NCI-H524 (cell line): ENCODE data around the gene XBP1.
"Not testable (repeated sequence)": the region's sequence is repeated elsewhere in the genome, so short reads cannot be mapped to it uniquely, and the experiment has no call there.

Experiments used
- DNase-seq, 2 experiments: peaks; one replicate each; lab custom pipeline; 2025; lab: John Stamatoyannopoulos, UW

Gene XBP1

DNA sequence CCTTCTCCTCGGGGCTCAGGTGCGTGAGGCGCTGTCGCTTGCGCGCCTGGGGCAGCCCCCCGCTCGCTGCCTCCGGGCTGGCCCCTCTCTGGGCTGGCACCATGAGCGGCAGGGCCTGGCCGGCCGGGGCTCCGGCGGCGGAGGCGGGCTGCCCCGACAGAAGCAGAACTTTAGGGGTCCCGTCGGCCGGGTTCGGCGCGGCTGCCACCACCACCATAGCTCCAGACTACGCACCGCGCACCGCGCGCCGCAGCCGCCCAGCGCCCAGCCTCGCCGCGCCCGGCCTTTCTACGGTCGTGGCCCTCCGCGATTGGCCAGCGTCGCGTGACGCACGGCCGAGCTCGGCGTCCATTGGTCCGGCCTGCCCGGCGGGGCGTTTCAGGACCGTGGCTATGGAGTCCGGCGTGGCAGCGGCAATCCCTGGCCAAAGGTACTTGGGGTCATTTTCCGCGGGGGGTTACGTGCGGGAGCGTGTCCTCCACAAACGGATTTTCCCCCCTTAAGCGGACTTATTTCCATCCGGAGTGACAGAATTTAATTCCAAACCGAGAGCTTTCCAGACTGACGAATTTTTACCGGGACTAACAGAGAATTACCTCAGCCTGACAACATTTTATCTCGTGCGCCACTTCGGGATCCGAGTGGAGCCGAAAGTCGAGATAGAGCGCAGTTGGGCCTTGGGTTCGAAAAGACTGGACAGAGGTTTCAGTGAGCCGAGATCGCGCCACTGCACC, at the start of gene XBP1:
Gene XBP1, minus strand, starts transcription at position 262 of the 734 bp plus-strand sequence.
- peak; percentile 44 to 90 for DNase-seq

DNA sequence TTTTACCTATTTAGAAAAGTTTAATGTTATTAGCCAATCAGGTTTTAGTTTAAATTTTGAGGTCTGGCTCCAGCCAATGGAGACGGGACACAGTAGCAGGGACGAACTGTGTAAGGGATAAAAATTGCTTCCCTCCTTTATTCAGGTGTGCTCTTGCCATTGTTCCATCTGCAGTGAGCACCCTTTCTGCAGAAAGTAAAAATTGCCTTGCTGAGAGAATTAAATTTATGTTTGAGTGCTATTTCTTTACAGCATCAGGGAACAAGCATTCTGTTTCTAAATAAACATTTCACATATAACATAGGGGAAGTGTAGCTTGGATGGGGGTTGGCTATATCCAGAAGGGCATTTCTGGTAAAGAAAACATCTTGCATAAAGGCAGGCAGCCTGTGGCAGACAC, 46.6 kb upstream of the XBP1 start:
- no peak for DNase-seq

DNA sequence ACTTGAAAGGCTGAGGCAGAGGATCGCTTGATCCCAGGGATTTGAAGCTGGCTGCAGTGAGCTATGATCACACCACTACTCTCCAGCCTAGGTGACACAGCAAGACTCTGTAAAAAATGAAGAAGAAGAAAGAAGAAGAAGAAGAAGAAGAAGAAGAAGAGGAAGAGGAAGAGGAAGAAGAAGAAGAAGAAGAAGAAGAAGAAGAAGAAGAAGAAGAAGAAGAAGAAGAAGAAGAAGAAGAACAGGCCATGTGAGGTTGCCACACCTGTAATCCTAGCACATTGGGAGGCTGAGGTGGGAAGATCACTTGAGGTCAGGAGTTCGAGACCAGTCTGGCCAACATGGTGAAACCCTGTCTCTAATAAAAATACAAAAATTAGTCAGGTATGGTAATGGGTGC, 43.9 kb upstream of the XBP1 start:
- not testable (repeated sequence) for DNase-seq

DNA sequence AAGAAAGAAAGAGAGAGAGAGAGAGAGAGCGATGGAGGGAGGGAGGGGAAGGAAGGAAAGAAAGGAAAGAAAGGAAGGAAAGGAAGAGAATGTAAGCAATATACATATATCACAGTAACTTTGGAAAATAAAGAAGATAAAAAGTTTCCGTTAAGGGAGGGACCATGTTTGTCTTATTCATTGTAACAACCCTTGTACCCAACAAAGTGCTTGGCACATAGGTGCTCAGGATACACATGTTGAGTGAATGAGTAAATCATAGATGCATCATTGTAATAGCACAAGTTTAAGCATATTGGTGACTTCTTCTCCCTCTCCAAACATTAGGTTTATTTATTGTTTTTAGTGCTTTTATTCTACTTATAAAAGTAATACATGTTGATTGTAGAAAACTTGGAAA, 43.3 kb upstream of the XBP1 start:
- no peak for DNase-seq

DNA sequence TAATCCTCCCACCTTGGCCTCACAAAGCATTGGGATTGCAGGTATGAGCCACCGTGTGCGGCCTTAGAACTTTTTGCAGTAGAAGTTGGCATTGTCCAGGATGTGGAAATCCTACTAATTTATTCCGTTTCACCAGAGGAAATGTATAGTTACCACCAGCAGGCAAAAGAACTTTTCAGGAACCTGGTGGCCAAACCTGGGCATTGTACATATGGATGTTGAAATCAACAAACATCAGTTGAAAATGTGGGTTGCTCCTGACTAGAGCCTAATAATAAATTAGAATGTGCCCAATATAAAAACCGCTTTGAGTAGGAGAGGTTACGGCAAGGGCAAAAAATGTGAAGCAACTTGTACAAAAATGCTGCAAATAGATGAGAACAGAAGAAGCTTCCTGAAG, 40.7 kb upstream of the XBP1 start:
- no peak for DNase-seq

DNA sequence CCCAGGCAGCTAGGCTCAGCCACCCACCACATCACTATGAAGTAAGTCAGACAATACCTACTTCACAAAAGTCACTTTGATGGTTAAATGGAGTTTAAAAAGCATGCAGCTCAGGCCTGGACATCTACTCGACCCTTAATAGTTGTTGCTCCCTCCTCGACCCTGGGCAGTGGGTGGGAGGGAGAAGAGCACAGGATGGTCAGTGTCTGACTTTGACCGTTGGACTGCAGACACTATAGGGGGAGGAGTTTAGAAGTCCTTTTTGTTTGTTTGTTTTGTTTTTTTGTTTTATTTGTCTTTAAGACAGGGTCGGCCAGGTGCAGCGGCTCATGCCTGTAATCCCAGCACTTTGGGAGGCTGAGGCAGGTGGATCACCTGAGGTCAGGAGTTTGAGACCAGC, 38.6 kb upstream of the XBP1 start:
- no peak for DNase-seq

DNA sequence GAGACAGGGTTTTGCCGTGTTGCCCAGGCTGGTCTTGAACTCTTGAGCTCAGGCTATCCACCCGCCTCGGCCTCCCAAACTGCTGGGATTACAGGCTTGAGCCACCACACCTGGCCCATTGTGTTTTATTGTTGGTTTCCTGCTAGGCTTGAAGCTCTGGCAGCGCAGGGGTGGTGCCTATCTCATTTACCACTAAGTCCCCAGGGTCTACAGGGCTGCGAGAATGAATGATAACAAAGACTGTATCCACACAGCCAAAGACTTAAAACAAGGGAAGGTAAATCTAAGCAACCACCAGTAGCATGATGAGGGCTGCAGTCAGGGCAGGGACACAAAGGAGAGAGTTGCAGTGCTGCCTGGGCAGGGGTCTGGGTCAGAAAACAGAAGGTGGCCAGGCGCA, 37.3 kb upstream of the XBP1 start:
- no peak for DNase-seq

DNA sequence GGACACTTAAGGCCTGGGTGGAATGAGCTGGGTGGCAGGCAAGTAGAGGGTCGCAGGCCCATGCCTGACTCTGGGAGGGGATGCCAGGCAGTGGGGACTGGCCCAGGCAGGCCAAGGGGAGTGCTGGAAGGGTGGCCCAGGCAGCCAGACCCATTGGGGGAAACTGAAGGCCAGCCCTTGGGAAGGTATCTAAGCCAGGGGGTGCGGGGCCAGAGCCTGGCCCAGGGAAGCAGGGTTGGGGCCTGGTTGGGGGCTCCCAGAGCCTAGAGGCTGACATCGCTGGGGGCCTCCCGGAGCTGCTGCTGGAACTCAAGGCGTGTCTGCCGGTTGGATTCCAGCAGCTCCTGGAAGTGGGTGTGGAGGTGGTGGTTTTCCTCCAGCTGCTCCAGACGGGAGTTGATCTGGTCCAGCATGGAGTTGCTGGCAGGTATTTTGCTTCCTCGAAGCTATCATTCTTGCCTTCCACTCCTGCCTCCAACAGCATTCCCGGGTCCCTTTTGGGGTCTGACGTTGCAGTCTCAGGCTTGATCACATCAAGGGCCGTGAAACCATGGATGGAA, 35.3 kb upstream of the XBP1 start:
- no peak for DNase-seq

DNA sequence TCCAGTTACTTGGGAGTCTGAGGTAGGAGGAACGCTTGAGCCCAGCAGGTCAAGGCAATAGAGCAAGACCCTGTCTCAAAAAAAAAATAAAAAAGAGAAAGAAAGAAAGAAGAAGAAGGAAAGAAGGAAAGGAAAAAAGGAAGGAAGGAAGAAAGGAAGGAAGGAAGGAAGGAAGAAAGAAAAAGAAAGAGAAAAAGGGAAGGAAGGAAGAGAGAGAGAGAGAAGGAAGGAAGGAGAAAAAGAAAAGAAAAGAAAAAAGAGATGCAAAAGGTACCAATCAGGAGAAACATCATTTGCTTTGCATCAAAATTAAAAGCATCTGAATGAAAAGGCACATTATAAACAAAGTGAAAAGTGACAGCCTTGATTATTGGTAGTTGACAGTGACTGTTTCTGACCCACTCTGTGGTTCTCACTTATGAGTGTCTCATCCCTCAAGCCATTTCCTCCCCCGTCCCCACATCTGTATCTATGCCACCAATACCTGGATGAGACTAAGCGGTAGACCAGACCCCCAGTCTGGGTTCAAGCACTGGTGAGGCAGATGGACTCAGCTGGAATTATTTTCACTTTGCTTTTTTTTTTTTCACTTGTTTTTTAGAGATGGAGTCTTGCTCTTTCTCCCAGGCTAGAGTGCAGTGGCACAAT, 33.0 kb upstream of the XBP1 start:
- DNase-seq, result no peak

DNA sequence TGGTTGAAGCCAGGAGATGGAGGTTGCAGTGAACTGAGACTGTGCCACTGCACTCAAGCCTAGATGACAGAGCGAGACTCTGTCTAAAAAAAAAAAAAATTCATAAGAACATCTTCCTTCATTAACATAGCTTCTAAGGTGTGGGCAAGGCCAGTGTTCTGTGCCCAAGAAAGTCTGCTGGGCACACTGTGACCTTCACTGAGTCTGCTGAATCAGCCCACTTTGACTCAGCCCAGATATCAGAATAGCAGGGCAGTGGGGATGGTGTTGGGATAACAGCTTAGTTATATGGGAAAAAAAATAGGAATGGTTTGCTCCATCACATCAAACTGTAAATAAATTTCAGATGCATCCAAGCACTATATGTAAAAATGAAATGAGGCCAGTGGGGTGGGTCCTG, 32.4 kb upstream of the XBP1 start:
- DNase-seq, result no peak

DNA sequence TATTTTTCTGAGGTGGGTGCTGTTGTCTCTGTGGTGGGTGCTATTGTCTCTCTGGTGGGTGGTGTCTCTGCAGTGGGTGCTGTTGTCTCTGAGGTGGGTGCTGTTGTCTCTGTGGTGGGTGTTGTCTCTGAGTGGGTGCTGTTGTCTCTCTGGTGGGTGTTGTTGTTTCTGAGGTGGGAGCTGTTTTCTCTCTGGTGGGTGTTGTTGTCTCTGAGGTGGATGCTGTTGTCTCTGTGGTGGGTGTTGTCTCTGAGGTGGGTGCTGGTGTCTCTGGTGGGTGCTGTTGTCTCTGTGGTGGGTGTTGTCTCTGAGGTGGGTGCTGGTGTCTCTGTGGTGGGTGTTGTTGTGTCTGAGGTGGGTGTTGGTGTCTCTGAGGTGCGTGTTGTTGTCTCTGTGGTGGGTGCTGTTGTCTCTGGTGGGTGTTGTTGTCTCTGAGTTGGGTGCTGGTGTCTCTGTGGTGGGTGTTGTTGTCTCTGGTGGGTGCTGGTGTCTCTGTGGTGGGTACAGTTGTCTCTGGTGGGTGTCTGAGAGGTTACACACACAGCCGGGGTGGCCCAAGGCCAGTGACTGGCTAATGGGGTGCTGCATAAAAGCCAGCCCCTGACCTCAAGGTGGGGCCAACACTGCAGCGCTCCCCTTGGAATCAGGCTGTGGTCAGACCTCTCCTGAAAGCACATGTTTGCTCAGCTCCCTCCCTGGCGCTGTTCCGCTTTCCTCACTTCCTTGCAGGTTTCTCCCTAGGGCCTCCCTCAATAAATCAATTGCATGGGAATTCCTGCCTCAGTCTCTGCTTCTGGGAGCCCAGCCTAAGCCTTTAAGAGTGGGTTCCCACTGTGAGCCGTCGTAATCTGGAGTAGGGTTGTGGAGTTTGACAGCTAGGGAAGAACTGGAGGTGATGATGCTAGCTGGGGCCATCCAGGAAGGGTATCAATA, 31.0 kb upstream of the XBP1 start:
- no peak for DNase-seq

DNA sequence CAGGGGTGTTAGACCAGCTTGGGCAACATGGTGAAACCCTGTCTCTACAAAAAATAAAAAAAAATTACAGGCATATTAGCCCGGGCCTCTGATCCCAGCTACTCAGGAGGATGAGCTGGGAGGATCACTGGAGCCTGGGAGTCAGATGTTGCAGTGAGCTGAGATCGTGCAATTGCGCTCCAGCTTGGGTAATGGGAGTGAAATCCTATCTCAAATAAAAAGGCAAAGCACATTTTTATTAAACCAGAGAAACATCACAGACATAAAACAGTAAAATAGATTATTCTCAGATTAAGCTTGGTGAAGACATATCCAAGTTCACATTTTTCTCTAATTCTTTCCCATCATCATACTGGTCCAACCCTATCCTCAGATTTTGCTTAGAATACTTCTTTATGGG, 30.1 kb upstream of the XBP1 start:
- no peak for DNase-seq

DNA sequence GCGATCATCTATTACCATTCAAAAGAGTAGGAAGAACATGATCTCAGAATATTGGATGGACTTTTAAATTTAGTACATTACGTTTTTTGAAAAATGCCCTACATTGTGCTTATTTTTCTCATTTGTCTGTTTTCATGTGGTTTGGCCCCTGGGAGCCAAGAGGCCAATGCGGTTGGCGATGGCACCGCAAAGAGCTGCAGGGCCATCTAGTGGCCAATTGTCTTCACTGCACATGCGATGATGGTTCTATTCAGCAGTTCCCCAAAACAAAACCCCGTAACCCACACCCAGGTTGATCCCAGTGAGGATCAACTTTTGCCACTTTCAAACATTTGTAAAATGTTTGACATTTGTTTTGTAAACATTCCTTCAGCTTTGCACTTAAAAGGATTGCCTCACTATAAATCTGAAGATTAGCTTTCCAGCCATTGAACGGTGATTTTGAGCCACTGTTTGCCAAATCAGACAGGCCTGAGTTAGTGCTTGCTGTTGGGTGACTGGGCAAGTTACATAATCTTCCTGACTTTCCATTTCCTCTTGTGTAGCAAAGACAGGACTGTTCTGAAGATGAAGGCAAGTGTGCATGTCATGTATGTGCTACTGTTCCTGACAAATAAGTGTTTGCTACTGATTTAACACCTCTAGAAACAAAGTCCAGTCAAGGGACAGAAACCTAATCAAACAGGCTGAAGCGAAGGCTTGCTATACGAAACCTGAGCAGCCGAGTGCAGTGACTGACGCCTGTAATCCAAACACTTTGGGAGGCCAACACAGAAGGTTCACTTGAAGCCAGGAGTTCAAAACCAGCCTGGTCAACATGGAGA, 29.2 kb upstream of the XBP1 start:
- peak; percentile 32 to 70 for DNase-seq

DNA sequence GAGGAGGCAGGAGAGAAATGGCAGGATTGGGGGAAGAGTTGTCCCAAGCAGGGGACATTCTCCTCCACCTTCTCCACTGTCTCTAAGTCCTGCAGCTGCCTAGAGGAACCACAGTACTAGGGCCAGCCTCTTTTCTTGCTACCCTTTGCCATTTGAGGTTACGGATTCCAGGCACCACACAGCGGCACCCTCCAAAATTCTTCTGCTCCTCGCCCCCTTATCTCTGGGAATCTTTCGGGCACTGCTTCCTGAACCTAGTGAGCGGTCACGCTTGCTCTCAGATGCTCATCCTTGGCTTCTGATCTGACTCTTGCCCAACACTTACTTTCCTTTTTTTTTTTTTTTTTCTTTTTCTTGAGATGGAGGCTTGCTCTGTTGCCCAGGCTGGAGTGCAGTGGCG, 26.6 kb upstream of the XBP1 start:
- DNase-seq, result no peak

DNA sequence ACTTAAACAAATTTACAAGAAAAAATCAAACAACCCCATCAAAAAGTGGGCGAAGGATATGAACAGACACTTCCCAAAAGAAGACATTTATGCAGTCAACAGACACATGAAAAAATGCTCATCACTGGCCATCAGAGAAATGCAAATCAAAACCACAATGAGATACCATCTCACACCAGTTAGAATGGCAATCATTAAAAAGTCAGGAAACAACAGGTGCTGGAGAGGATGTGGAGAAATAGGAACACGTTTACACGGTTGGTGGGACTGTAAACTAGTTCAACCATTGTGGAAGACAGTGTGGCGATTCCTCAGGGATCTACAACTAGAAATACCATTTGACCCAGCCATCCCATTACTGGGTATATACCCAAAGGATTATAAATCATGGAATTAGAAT, 26.1 kb upstream of the XBP1 start:
- not testable (repeated sequence) for DNase-seq

DNA sequence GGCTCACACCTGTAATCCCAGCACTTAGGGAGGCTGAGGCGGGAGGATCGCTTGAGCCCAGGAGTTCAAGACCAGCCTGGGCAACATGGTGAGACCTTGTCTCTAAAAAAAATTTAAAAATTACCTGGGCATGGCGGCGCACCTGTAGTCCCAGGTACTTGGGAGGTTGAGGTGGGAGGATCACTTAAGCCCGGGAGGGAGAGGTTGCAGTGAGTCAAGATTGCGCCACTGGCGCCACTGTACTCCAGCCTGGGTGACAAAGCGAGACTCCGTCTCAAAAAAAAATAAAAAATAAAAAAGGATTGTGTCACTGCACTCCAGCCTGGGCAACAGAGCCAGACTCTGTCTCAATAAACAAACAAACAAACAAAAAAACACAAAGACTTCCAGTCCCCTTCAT, 24.1 kb upstream of the XBP1 start:
- DNase-seq, result not testable (repeated sequence)

DNA sequence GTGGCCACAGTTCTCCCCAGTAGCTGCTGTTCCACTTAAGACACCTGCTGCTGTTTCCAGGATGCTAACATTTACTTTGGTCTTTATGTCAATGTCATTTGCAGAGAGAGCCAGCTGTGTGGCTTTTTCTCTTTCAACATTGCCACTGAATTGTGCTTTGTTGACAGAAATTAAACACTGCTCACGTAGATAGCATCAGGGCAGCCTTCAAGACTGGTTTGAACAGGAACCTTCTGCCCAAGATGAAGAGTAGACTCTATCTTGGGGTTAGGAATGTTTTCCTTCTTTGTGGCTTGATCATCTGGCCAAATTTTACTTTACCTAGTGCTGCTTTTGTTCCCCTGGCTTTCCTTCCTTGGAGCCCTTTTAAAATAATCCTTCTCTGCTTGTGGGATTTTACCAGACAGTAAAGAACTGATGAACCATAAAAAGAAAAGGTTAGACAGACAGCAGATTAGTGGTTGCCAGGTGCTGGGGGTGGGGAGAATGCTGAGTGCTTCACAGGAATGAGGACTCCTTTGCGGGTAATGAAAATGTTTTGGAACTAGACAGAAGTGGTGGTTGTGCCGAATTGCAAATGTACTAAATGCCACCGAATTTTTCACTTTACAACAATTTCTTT, 22.7 kb upstream of the XBP1 start:
- peak; percentile 20 to 77 for DNase-seq

DNA sequence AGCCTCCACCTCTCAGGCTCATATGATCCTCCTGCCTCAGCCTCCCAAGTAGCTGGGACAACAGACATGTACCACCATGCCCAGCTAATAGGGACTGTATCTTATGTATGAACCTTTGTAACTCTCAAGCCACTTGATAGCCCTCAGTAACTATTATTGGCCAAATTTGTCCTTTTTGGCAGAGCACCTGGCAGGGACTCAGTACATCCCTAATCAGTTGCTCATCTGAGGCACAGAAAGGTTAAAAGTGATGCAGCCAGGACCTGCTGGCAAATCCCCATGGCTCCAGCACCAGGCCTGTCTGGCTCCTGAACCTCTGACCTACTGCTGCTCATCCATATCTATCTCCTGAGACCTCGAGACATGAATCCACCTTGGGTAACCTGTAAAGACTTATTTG, 21.1 kb upstream of the XBP1 start:
- no peak for DNase-seq

DNA sequence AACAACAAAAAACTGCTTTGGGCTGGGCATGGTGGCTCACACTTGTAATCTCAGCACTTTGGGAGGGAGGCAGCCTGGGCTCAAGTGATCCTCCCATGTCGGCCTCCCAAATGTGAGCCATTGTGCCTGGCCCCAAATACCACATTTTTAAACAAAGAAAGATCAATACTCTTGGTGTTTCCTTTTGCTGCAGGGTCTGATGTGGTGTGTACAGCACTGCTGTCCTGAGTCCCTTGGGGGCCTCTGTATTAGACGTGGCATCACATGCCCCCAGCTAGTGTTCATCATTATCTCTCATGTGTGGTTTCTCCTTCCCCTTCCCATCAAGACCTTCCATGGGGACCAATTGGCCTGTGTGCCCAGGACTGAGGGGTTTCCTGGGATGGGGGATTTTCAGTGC, 20.5 kb upstream of the XBP1 start:
- DNase-seq, result no peak

DNA sequence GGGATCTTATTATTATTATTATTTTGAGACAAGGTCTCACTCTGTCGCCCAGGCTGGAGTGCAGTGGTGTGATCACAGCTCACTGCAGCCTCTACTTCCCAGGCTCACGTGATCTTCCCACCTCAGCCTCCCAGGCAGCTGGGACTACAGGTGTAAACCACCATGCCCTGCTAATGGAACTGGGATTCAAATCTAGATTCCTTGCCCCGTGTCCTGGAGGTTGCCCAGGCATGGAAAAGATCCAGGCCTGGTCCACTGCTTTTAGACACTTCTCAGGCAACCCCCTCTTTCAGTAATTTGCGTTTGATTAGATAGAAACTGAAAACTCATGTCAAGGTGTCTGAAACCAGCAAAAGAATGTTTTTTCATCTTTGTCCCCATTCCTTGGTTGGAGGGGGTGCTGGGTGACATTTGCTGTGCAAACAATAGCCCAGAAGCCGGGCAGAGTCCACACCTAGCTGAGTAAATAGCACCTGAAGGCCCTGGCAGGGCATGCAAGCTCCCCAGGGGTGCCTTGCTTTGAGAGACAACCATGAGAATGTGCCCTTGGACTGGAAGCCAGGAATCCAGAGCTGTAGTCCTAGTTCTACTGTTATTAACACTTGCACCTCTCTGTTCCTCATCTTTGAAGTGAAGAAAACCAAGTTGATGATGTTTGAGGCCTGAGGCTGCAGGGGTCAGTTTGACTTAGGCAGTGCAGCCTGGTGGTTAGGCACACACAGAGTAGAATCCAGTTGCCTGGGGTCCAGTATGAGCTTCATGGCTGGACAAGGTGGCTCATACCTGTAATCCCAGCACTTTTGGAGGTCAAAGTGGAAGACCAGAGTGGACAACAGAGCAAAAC, 19.1 kb upstream of the XBP1 start:
- DNase-seq, result no peak
